ENCODE data around the gene TTC1. TPM values are rescaled to one million over a fixed set of nuclear protein-coding genes. Genes with fewer than 3 reads are reported as not detected.

TTC1 gene
- total and polyA plus RNA-seq, 2 of the 8 experiments (the other 6 are each of a cell fraction or from before 2014, with no cell fraction given) = 25.1 to 63.9 TPM

DNA sequence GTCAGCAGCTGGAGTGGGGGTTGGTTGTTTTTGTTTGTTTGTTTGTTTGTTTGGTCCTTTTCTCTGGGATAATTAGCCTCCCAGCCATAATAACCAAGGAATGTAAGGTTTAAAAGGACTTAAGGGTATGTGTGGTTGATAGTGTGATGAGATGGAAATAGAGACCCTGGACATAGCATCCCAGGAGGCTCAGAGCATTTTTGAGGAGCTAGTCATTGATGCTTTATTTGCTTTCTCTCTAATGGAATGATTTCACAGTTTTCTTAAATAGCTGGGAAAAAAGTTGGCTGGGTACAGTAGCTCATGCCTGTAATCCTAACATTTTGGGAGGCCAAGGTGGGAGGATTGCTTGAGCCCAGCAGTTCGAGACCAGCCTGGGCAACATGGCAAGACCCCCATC, 45.1 kb downstream of the TTC1 start (continued):
- no peak for TF ChIP-seq BCL11A (IDR thresholded peaks at IDR 0.05; ENCODE audit: low read depth in 2 of 2, low read length in 2 of 2)
- TF ChIP-seq SP4 (IDR thresholded peaks at IDR 0.05; ENCODE audit: low read length) = no peak
- TF ChIP-seq, protein P1, sequence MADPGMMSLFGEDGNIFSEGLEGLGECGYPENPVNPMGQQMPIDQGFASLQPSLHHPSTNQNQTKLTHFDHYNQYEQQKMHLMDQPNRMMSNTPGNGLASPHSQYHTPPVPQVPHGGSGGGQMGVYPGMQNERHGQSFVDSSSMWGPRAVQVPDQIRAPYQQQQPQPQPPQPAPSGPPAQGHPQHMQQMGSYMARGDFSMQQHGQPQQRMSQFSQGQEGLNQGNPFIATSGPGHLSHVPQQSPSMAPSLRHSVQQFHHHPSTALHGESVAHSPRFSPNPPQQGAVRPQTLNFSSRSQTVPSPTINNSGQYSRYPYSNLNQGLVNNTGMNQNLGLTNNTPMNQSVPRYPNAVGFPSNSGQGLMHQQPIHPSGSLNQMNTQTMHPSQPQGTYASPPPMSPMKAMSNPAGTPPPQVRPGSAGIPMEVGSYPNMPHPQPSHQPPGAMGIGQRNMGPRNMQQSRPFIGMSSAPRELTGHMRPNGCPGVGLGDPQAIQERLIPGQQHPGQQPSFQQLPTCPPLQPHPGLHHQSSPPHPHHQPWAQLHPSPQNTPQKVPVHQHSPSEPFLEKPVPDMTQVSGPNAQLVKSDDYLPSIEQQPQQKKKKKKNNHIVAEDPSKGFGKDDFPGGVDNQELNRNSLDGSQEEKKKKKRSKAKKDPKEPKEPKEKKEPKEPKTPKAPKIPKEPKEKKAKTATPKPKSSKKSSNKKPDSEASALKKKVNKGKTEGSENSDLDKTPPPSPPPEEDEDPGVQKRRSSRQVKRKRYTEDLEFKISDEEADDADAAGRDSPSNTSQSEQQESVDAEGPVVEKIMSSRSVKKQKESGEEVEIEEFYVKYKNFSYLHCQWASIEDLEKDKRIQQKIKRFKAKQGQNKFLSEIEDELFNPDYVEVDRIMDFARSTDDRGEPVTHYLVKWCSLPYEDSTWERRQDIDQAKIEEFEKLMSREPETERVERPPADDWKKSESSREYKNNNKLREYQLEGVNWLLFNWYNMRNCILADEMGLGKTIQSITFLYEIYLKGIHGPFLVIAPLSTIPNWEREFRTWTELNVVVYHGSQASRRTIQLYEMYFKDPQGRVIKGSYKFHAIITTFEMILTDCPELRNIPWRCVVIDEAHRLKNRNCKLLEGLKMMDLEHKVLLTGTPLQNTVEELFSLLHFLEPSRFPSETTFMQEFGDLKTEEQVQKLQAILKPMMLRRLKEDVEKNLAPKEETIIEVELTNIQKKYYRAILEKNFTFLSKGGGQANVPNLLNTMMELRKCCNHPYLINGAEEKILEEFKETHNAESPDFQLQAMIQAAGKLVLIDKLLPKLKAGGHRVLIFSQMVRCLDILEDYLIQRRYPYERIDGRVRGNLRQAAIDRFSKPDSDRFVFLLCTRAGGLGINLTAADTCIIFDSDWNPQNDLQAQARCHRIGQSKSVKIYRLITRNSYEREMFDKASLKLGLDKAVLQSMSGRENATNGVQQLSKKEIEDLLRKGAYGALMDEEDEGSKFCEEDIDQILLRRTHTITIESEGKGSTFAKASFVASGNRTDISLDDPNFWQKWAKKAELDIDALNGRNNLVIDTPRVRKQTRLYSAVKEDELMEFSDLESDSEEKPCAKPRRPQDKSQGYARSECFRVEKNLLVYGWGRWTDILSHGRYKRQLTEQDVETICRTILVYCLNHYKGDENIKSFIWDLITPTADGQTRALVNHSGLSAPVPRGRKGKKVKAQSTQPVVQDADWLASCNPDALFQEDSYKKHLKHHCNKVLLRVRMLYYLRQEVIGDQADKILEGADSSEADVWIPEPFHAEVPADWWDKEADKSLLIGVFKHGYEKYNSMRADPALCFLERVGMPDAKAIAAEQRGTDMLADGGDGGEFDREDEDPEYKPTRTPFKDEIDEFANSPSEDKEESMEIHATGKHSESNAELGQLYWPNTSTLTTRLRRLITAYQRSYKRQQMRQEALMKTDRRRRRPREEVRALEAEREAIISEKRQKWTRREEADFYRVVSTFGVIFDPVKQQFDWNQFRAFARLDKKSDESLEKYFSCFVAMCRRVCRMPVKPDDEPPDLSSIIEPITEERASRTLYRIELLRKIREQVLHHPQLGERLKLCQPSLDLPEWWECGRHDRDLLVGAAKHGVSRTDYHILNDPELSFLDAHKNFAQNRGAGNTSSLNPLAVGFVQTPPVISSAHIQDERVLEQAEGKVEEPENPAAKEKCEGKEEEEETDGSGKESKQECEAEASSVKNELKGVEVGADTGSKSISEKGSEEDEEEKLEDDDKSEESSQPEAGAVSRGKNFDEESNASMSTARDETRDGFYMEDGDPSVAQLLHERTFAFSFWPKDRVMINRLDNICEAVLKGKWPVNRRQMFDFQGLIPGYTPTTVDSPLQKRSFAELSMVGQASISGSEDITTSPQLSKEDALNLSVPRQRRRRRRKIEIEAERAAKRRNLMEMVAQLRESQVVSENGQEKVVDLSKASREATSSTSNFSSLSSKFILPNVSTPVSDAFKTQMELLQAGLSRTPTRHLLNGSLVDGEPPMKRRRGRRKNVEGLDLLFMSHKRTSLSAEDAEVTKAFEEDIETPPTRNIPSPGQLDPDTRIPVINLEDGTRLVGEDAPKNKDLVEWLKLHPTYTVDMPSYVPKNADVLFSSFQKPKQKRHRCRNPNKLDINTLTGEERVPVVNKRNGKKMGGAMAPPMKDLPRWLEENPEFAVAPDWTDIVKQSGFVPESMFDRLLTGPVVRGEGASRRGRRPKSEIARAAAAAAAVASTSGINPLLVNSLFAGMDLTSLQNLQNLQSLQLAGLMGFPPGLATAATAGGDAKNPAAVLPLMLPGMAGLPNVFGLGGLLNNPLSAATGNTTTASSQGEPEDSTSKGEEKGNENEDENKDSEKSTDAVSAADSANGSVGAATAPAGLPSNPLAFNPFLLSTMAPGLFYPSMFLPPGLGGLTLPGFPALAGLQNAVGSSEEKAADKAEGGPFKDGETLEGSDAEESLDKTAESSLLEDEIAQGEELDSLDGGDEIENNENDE (IDR thresholded peaks at IDR 0.05; ENCODE audit: insufficient replicate concordance, low read length) = no peak
- TF ChIP-seq MAFK (IDR thresholded peaks at IDR 0.05; ENCODE audit: low read depth, low read length) = no peak
- no peak for TF ChIP-seq TAF1 (IDR thresholded peaks at IDR 0.05; ENCODE audit: low read depth, low read length)
- no peak for TF ChIP-seq SIX5 (IDR thresholded peaks at IDR 0.05; ENCODE audit: low read depth, low read length)
- no peak for TF ChIP-seq SIRT6 (IDR thresholded peaks at IDR 0.05; ENCODE audit: low read length)

Data from H1 (cell line).